NCI-H524 treated with DMSO at 0.1 percent for 48 hours (cell line): Measurements from ENCODE around the gene SORBS1.

Experiments
- DNase-seq: peaks from one replicate; lab custom pipeline; 2025; lab: John Stamatoyannopoulos, UW

Gene SORBS1

GRCh38 chr10:95513941-95514392 lies 47.2 kb downstream of the SORBS1 start:
- DNase-seq, result no peak

- DNase-seq, result no peak
Observed at GRCh38 chr10:95513008-95513589, 48.1 kb downstream of the SORBS1 start.

- no peak for DNase-seq
Observed at GRCh38 chr10:95511314-95511713, 49.9 kb downstream of the SORBS1 start.

- DNase-seq, result no peak
Observed at GRCh38 chr10:95509251-95509650, 51.9 kb downstream of the SORBS1 start.

- DNase-seq, result no peak
Observed at GRCh38 chr10:95508730-95509129, 52.4 kb downstream of the SORBS1 start.

GRCh38 chr10:95506056-95506737 lies 55.0 kb downstream of the SORBS1 start:
- DNase-seq, result no peak

GRCh38 chr10:95505641-95506040 lies 55.5 kb downstream of the SORBS1 start:
- no peak for DNase-seq

- no peak for DNase-seq
Observed at GRCh38 chr10:95505084-95505610, 56.0 kb downstream of the SORBS1 start.

- DNase-seq, result no peak
Observed at GRCh38 chr10:95504246-95504691, 56.9 kb downstream of the SORBS1 start.

- no peak for DNase-seq
Observed at GRCh38 chr10:95503526-95503925, 57.6 kb downstream of the SORBS1 start.

GRCh38 chr10:95503001-95503400 lies 58.2 kb downstream of the SORBS1 start:
- DNase-seq, result no peak

- no peak for DNase-seq
Observed at GRCh38 chr10:95502377-95502776, 58.8 kb downstream of the SORBS1 start.

- no peak for DNase-seq
Observed at GRCh38 chr10:95501203-95502094, 59.7 kb downstream of the SORBS1 start.

GRCh38 chr10:95500649-95501048 lies 60.5 kb downstream of the SORBS1 start:
- DNase-seq, result peak; percentile 65

GRCh38 chr10:95500097-95500496 lies 61.1 kb downstream of the SORBS1 start:
- no peak for DNase-seq

- no peak for DNase-seq
Observed at GRCh38 chr10:95499482-95499989, 61.6 kb downstream of the SORBS1 start.

GRCh38 chr10:95496951-95497350 lies 64.2 kb downstream of the SORBS1 start:
- no peak for DNase-seq

- no peak for DNase-seq
Observed at GRCh38 chr10:95496246-95496911, 64.8 kb downstream of the SORBS1 start.

GRCh38 chr10:95493862-95494261 lies 67.3 kb downstream of the SORBS1 start:
- DNase-seq, result no peak

- no peak for DNase-seq
Observed at GRCh38 chr10:95487994-95488393, 73.2 kb downstream of the SORBS1 start.

- DNase-seq, result no peak
Observed at GRCh38 chr10:95485056-95485844, 75.9 kb downstream of the SORBS1 start.
